ENCODE data around the gene RBPMS2. TPM values are rescaled to one million over a fixed set of nuclear protein-coding genes. Genes with fewer than 3 reads are reported as not detected.

RBPMS2 gene
- total RNA-seq, 1 experiment from 2014 or later: 0.06 TPM

- no peaks in the 10 kb centered on the region for H3K27me3 ChIP-seq
- H3K9me3 ChIP-seq (replicated peaks): no peaks in the 10 kb centered on the region
- H3K4me1 ChIP-seq: no peaks in the 10 kb centered on the region
- peaks cover 31% of the 10 kb centered on the region for H3K36me3 ChIP-seq
- H3K27ac ChIP-seq: no peak overlapping the region
- DNase-seq: no peak
- H3K4me3 ChIP-seq: no peak overlapping the region
These were observed 83.4 kb downstream of the RBPMS2 start for GRCh38 chr15:64691896-64692565.

DNA sequence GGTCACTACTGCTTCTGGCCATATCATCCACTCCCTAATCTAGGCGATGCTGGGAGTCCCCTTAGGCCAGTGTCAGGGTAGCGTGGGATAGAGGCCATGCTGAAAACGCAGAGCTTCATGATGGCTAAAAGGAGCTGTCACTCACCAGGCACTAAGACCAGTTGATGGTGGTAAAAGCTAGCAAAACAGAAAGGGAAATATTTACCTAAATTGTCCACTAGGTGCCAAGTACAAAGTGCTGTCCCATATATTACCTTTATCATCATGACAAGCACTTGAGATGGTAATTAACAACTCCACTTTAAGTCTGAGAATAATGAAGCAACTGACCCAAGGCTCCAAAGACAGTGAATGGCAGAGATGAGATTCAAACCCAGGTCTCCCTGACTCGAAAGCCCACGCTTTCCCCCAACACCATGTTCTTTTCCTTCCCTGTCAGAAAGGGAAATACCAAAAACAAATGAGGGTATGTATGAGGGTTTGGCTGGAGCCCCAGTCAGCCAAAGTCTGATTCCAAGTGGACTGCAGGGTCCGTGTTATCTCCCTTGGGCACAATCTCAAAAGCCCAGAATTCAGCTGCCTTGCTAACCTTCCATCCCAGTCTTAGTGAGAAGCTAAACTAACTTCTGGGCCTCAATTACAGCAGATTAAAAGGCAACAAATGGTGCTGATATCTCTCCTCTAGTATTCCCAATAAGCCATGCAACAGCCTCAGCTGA is 84.7 kb downstream of the RBPMS2 start:
- no peaks in the 10 kb centered on the region for H3K4me1 ChIP-seq
- peaks cover 39% of the 10 kb centered on the region for H3K36me3 ChIP-seq
- H3K4me3 ChIP-seq: no peak overlapping the region
- no peaks in the 10 kb centered on the region for H3K27me3 ChIP-seq
- H3K27ac ChIP-seq: no peak overlapping the region
- no peak for DNase-seq
- H3K9me3 ChIP-seq (replicated peaks): no peaks in the 10 kb centered on the region

DNA sequence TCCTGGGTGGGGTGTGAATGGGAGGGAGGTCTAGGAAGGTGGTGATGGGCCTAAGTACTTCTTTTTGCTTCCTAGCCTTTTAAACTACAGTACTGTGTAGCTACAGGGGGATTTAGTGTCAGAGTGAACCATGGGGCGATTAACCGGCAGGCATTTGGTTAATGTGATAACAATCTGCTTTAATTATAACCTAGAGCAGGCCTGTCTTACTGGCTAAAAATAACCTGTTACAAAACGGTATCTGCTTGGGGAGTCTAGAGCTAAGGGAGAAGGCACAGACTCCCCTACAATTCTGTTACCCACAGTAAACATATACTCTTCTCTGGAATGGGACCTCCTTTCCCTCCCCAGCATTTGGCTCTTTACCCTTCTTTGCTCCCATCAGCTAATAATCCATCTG is 85.4 kb downstream of the RBPMS2 start:
- Histone ChIP-seq H3K27ac (no peak overlapping the region), H3K36me3 (peaks cover 39% of the 10 kb centered on the region)
- no peak for DNase-seq

More for the DNA sequence above, 85.4 kb downstream of the RBPMS2 start:
- H3K9me3 ChIP-seq (replicated peaks): no peaks in the 10 kb centered on the region
- no peaks in the 10 kb centered on the region for H3K27me3 ChIP-seq
- no peaks in the 10 kb centered on the region for H3K4me1 ChIP-seq
- H3K4me3 ChIP-seq: no peak overlapping the region

Other genes starting within 250 kb of the RBPMS2 start
- 21.6 and 22.3 TPM in 2 replicates for gene PIF1, start 50.1 kb upstream of the RBPMS2 start, total RNA-seq (2014; rRNA removed; shearing (Covaris generic))
- 26.7 and 28.5 TPM in 2 replicates for gene PLEKHO2, start 66.3 kb upstream of the RBPMS2 start, total RNA-seq (2014; rRNA removed; shearing (Covaris generic))
- gene ANKDD1A, start 136.3 kb upstream of the RBPMS2 start, total RNA-seq (2014; rRNA removed; shearing (Covaris generic)): 5.0 and 5.6 TPM in 2 replicates
- 79.9 and 88.6 TPM in 2 replicates for gene SPG21, start 214.3 kb upstream of the RBPMS2 start, total RNA-seq (2014; rRNA removed; shearing (Covaris generic))

Data from SJCRH30 (cell line).